Inferior parietal cortex (tissue), 1 donor: ENCODE measurements around the gene INHBB.
"Not testable (repeated sequence)": the region's sequence is repeated elsewhere in the genome, so short reads cannot be mapped to it uniquely, and the experiment has no call there.

Source experiments
- DNase-seq: peaks from one replicate; pipeline ENCODE4 v3.0.0-alpha.2; 2016; ENCODE audit errors: extremely low spot score

INHBB gene

DNA sequence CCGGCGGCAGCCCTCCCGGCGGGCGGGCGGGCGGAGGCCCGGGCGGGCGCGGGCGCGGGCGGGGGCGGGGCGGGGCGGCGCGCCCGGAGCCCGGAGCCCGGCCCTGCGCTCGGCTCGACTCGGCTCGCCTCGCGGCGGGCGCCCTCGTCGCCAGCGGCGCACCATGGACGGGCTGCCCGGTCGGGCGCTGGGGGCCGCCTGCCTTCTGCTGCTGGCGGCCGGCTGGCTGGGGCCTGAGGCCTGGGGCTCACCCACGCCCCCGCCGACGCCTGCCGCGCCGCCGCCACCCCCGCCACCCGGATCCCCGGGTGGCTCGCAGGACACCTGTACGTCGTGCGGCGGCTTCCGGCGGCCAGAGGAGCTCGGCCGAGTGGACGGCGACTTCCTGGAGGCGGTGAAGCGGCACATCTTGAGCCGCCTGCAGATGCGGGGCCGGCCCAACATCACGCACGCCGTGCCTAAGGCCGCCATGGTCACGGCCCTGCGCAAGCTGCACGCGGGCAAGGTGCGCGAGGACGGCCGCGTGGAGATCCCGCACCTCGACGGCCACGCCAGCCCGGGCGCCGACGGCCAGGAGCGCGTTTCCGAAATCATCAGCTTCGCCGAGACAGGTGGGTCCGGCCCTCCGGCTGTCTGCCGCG lies at the start of gene INHBB:
INHBB (plus strand) TSS at position 111 of the 641 bp plus-strand sequence; CDS start at position 164, 53 bp downstream.
- no peak for DNase-seq

DNA sequence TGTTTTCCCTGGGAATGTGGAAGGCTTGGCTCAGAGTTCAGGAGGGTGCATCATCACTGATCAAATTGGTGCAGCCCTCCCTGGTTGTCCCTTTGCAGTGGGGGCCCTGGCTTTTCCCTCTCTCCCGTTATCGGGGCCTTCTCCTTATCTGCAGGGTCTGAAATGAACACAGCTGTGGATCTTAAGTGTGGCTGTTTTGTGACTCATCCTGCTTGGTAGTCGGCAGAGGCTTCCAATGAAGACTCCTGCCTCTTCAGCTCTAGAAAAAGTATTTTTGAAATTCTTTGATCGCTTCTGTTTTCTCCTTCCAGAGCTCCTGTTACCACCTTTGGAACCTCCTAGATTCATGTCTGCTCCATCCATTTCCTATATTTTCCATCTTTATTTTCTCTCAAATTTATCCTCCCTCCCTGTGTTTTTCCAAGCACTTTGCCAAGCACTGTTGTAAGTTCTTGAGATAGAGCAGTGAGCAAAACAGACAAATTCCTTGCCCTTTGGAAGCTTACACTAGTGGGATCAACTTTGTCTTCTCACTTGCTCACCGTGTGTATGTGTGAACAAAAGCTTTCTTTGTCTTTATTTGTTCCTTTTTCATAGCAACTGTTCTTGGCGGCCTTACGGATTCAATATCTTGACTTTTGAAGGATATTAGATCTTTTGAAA lies 47.6 kb upstream of the INHBB start:
- DNase-seq, result no peak

DNA sequence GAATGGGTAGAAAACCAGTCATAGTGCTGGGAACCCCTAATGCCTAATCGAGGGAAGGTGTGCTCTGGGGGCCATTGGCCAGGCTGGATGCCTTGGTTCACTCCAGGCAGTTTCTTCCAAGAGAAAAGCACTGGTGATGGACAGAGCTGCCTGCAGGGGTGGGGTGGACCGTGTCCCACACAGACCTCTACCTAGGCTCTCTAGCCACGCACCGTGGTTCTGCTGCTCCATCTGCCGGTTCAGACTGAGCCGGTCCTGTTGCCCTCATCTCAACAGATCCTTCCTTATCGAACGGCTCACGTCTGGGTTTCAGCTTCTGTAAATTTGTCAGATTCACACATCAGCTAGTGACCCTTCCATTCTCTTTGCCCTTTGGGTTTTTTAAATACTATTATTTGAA lies 46.9 kb upstream of the INHBB start:
- no peak for DNase-seq

DNA sequence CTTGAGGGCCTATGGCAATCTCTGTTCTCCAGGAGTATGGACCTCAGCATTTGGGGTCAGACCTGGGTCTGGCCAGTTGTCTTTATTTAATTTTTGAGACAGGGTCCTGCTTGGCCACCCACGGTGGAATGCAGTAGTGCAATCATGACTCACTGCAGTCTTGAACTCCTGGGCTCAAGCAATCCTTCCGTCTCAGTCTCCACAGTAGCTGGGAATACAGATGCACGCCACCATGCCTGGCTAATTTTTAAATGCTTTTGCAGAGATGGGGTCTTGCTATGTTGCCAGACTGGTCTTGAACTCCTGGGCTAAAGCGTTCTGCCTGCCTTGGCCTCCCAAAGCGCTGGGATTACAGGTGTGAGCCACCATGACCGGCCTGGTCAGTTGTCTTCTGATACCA lies 46.4 kb upstream of the INHBB start:
- DNase-seq, result no peak

DNA sequence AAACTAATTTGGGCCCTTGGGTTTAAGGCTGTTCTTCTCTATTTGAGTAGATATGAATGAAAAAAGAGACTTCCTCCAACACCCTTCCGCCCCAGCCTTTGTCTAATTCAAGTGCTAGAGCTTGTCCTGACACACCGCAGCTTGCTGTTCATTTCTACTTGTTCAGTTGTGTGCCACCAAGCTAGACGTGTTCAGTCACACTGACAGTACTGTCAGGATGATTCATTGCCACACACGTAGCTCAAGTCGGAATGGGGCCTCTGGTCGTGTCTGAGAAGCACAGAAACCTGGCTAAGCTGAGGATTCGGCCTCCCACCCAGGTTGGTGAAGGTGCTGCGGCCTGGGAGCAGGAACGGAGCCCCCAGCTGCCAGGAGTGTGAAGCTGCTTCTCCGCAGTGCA lies 45.6 kb upstream of the INHBB start:
- DNase-seq, result no peak

DNA sequence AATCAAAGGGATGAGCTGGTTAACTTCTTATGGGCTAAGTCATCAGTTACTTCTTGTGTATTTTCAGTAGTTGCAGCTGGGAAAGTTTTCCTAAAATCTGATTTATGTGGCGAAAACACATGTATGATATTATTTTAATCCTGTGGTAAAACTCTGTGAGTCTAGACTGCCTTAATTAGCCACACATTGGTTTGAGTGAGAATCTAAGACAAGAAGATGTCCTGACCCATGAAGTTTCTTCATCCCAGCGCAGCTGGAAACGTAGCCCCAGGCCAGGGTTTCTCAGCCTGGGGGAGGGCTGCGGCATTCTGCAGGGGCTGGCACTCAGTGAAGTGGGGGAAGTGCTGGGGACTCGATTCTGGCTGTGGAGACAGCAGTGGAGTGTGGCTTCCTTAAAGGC lies 44.7 kb upstream of the INHBB start:
- DNase-seq, result no peak

DNA sequence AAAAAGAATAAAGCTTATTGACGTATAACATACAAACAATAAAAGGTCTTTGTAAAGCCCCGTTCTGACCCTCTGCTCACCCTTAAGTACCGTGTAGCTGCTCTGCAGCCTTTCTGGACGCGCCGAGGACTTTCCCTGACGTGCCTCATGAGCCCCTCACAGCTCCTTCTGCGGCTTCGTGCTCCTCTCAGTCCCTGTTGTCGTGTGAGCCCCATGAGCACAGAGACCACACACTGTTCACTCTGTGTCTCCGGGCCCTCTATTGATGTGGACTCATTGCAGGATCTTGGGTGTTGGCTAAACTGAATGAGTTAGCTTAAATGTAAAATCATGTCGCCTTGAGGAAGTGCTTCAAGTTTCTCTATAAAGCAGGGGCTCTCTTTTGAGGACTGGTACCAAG lies 43.6 kb upstream of the INHBB start:
- no peak for DNase-seq

DNA sequence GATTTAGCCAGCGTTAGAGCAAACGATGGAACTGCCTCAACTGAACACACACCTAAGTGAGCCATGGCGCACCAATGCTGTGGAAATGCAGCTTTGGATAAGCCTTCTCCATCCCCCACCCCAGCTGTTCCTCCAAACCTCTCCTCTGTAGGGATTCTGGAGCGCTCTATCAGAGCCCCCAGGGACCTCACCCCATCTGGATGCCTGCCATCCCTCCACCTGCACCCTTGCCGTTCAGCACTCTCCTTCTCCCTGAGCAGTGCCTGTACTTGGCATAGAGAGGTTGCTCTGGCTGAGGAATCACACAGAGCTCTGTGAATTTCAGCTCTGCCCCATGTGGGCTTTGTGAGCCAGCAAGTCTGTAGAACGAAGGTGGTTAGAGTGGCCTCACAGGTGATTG lies 42.8 kb upstream of the INHBB start:
- no peak for DNase-seq

DNA sequence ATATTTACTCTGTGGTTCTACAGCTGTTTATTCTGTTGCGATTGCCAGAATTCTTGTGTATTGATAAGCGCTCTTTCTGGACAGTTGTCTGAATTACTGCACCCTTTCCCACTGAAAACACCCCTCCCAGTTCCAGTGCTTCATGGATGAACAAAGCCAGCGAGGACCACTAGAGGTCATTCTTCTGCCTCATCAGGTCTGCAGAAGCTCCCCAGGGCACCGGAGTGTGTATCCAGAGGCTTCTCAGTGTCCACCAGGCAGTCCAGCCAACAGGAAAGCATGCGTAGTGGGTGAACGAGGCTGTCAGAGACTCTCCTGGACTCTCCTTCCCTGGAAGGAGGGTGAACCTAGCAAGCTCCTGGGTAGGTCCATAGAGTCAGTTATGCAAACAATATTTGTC lies 40.6 kb upstream of the INHBB start:
- DNase-seq, result no peak

DNA sequence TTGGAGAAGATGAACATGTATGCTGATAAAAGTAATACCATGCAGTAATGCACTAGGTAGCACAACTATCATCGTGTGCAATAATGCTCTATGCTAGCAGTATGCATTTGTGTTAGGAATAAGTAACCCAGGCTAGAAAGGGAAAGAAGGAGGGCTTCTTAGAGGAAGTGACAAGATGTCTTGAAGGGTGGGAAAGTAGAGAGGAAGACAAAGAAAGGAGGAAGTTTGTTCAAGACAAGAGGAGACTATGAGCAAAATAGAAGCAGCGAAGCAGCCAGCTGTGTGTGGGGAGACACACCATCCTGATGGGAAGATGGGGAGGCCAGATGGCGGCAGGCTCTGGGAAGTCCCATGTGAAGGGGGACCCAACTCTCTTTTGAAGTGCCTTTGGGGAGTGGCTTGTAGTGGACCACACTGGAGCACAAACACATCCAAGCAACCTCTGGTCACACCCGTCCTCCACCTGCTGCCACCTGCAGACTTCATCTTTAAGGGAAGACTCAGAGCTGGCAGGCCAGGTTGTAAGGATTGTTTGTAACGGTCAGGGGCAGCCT lies 39.9 kb upstream of the INHBB start:
- no peak for DNase-seq

DNA sequence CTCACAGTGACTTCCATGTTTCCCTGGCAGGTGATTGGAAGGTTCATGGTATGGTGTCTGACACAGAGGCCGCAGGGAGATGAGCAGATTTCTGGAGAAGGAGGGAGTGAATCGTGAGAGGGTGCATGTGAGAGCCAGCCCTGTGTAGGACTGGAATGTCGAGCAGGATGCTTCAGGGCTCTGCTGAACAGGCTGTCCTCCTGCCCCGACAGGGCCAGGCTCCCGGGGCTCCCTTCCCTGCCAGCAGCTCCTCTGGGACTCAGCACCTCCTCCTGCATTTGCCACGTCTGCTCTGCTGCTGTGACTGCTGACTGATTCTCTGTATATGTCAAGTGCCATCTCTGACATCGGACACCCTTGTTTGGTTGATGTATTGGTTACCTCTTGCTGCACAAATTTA lies 38.5 kb upstream of the INHBB start:
- no peak for DNase-seq

DNA sequence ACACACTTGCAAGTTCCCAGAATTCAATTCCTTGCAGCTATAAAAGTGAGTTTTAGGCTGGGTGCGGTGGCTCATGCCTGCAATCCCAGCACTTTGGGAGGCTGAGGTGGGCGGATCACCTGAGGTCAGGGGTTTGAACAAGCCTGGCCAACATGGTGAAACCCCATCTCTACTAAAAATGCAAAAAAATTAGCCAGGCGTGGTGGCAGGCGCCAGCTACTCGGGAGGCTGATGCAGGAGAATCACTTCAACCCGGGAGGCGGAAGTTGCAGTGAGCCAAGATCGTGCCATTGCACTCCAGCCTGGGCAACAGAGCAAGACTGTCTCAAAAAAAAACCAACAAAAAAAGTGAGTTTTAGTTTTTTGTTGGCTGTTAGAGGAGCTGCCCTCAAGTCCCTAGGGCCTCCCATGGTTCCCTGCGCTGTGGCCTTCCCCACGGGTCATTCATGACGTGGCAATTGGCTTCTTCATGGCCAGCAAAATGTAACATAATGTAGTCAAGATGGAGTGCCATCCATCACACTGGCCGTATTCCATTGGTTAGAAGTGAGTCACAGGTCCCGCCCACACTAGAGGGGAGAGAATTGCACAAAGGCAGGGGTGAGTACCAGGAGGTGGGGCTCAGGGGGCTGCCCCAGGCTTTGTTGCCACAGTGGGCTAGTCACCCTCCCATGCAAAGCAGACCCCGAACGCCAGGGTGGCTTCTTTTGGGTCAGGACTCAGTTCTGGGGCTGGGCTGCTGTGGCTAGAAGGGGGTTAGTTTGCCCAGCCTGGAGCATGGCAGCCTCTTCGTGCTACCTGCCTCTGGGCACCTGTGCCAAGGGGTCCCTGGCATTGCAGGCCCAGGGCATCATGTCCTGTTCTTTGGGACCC lies 37.7 kb upstream of the INHBB start:
- DNase-seq, result no peak

DNA sequence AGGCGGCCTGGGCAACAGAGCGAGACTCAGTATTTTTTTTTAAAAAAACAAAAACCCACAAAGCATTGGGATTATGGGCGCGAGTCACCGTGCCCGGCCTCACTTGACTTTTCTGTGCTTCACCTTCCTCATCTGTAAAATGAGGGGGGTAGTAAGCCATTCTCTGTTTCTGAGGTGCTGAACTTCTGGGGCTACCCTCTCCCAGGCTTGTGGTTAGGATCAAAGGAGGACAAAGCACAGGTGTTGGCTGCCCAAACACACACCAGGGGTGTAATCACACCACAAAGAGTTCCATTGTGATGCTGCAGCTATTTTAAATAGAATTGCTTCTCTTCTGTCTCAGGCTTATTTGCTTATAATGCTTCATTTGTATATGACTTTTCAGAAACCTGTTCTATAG lies 35.8 kb upstream of the INHBB start:
- no peak for DNase-seq

DNA sequence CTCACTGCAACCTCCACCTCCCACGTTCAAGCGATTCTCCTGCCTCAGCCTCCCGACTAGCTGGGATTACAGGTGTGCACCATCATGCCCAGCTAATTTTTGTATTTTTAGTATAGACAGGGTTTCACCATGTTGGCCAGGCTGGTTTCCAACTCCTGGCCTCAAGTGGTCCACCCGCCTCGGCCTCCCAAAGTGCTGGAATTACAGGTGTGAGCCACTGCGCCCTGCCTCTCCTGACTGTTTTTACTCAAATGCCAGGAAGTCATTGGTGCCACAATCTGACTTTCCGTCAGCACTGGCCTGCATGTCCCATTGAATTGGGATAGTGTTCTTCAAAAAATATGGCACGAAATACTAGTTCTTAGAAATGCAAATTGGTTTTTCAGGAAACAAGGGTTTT lies 35.1 kb upstream of the INHBB start:
- DNase-seq, result not testable (repeated sequence)

DNA sequence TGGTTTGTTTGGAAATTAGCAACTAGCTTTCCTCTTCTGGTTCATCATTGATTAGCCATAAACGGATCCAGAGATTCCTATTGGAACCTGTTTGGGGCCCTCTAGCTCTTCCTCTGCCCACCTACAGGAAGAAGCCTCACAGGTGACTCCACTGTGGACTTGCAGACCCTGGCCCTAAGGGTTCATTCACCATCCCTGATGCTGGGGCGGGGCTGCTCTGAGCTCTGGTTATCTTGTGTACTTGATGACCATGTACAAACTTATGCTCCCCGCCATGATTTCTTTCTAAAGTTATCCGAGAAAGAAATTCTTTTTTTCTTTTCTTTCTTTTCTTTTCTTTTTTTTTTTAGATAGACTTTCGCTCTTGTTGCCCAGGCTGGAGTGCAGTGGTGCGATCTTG lies 33.9 kb upstream of the INHBB start:
- no peak for DNase-seq

DNA sequence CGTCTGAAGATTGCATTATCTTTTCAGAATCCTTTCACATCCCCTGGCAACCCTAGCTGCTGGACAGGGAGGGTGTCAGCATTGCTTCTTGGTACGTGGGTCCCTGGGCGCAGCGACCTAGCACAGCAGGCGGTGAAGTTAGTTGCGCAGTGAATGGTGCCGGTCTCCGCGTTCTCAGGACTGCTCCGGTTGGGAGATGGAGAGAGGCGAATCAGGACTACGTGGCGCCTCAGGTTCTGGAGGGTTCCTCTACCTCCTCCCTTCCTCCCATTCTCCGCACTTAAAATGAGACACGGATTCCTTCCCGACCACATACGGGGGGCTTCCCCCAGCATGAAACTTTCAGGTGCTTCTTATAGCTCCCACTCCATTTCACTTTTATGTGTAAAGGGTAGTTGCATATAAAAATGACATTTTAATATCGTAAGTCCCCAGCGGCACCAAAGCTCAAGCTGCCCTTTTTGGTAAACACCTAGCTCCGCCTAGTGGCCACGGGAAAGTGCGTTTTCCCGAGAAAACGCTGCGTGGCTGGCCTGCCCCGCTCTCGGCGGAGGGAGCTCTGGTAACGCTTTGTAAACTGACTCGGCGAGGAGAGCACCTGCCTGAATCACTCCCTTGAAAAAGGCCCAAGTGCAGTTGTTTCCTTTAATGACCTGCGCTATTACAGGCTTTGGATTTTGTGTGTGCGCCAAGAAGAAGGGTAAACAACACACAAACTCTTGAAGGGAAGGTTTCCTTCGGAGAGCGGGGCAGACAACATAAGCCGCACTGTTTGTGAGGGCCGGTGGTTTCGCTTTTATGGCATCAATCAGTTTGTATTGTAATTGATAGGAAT lies 32.9 kb upstream of the INHBB start:
- peak; percentile 91 for DNase-seq

DNA sequence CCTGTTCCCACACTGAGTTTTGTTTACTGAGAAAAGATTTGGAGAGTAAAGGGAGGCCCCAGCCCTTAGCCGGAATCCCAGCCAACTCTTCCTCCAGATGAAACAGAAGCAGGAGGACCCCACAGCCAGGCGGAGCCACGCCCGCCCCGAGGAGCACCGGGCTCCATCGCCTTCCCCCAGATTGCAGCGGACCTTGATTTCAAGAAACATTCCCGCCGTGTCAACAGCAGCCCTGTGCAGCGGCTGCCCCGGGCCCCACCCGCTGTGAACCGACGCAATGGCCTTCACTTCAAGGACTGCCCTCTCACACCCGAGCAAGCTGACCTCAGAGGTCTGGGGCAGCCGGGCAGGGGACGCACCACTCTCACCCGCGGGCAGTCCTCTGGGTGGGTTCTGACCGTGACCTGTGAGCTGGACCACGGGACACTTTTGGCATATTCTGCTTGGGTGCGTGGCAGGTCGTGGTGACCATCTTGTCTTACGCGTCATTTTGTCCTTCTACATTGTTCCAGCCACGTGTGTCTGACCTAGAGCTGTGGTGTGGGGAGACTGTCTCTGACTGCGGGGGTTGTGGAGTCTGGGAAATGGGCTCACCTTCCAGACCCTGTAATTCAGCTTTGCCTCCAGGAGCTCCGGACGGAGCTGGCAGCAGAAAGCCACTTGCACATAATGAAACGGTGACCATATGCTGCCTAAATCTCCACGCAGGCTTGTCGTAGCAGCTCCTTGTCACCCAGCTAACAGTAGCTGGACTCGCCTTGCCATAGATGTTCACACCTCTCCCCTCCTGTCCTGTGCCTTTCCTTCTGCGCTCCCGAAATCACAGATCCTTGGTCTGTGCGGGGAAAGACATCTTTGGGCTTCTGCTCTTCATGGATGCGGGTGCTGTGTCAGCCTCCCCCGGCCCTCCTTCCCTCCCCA lies 32.0 kb upstream of the INHBB start:
- DNase-seq, result no peak

DNA sequence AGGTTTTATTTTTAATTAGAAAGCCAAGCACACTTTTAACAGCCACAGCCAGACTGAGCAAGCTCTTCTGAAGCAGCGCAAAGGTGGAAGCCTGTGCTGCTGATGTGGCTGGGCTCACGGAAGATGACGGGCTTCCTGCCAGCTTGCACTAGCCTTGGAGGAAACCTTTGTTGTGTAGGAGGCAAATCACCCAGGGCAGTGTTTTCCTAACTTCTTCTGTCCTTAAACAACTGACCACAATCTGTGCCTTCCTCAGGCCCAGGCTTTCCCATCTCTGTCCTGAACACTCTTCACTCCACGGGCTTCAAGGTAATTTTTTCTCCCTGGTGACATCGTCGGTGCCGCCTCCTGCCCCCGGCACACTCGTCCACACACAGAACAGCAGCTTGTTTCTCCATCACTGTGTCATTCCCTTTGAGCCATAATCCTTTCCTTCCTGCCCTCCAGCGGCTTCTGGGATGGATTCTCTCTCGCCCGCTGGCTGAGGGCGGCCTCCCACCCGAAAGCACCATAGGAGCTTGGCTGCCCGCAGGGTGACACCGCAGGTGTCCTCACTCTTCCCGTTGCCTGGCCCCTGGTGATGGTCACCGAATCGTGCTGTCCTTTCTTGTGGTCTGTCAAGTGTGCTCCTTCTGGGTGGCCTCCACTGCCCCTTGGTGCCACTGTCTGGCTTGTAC lies 31.1 kb upstream of the INHBB start:
- DNase-seq, result no peak

DNA sequence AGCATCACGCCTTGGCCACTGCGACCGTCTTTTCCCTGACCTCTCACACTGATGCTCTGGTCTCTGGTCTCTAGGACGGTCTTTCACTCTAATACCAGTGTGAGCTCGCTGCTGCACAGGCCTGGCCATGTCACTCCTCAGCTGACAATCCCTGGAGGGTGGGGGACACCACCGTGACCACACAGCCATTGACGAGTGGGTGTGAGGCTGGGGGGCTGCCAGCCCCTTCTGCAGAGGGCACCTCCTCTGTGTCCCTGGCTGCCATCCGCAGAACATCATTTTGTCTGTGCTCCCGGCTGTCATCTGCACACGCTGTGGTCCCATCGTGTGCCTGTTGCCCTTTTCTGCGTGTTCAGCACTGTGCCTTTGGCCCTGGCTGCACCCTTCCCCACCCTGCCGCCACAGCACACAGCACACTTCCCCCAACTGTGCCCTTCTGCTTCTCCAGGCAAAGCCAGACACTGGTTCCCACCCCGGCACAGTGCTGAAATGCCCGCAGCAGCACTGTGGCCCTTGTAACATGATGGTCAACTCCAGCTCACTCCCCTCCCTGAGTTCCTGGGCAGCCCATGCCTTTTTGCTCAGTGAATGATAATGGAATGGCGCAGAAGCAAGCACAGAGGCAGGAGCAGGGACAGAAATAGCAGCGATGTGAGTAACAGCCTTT lies 30.4 kb upstream of the INHBB start:
- no peak for DNase-seq
